B cell (primary cell): ENCODE measurements around the gene SCO2. TPM values are rescaled to one million over a fixed set of nuclear protein-coding genes. Genes with fewer than 3 reads are reported as not detected.

Experiments
- ATAC-seq: fragments of 200-7000 bp; cut with Tn5 transposase; one replicate; pipeline ENCODE4 v1.10.0; 2021; ENCODE audit warnings: low read depth, mild to moderate bottlenecking, moderate number of reproducible peaks, moderate library complexity
- CTCF ChIA-PET: fragments of 350-600 bp; sonication (Branson Sonifier 250); formaldehyde crosslinking; loops from one replicate; lab custom pipeline; 2021; ENCODE audit warnings: antibody characterized with exemption, inconsistent platforms; lab: Charles Lee
- POLR2A ChIA-PET: fragments of 350-600 bp; sonication (Branson Sonifier 250); formaldehyde crosslinking; loops from one replicate; lab custom pipeline; 2021; ENCODE audit warnings: antibody characterized with exemption; lab: Charles Lee
- DNase-seq: peaks from one replicate; pipeline ENCODE4 v3.0.0; 2013
- H2AFZ ChIP-seq: 2 replicates; pipeline ENCODE4 v1.6.1; 2012; ENCODE audit warnings: mild to moderate bottlenecking, low read depth, low read length; ENCODE audit not compliant: insufficient read depth, poor library complexity, severe bottlenecking
- H3K27ac ChIP-seq, 2 donors: 1 replicate in 1 of 2; 2 replicates in 1 of 2; pipeline ENCODE4 v1.5.1; 2012 to 2013; ENCODE audit warnings: low read length in 2 of 2, mild to moderate bottlenecking in 2 of 2, moderate library complexity in 1 of 2
- H3K27me3 ChIP-seq, 4 experiments: fragments of 200-600 bp in 1 of 4; sonication (generic) in 1 of 4; replicated peaks in 1 of 4; 1 replicate in 2 of 4; 2 replicates in 2 of 4; pipeline versions ENCODE4 v1.6.1 to v1.7.0; 2013 to 2016; ENCODE audit warnings: low read length in 3 of 4, mild to moderate bottlenecking in 2 of 4, mixed read lengths in 1 of 4, moderate library complexity in 1 of 4; ENCODE audit not compliant: insufficient read depth in 4 of 4, control insufficient read depth in 3 of 4; ENCODE audit errors: control extremely low read depth in 1 of 4
- H3K36me3 ChIP-seq, 2 experiments: replicated peaks in 1 of 2; 1 replicate in 1 of 2; 2 replicates in 1 of 2; pipeline versions ENCODE4 v1.6.1 to v1.7.1; 2013; ENCODE audit warnings: low read length in 1 of 2; ENCODE audit not compliant: insufficient read depth in 2 of 2, control insufficient read depth in 1 of 2; ENCODE audit errors: control extremely low read depth in 1 of 2, extremely low read depth in 1 of 2
- H3K4me1 ChIP-seq, 2 donors: fragments of 200-600 bp in 1 of 2; sonication (generic) in 1 of 2; 1 replicate in 1 of 2; 2 replicates in 1 of 2; pipeline versions ENCODE4 v1.5.1 to v1.6.1; 2013 to 2017; ENCODE audit warnings: low read length in 2 of 2; ENCODE audit not compliant: control insufficient read depth in 2 of 2, insufficient read depth in 2 of 2
- H3K4me2 ChIP-seq: replicated peaks from 2 replicates; pipeline ENCODE3; 2012; ENCODE audit warnings: mild to moderate bottlenecking, low read depth, low read length; ENCODE audit not compliant: poor library complexity, severe bottlenecking
- H3K4me3 ChIP-seq, 5 experiments: fragments of 200-600 bp in 1 of 5; sonication (generic) in 1 of 5; 1 replicate in 3 of 5; 2 replicates in 2 of 5; pipeline versions ENCODE4 v1.5.1 to v1.7.0; 2011 to 2016; ENCODE audit warnings: low read length in 4 of 5, mild to moderate bottlenecking in 4 of 5, low read depth in 2 of 5, control low read depth in 1 of 5, moderate library complexity in 1 of 5; ENCODE audit not compliant: insufficient read depth in 1 of 5; ENCODE audit errors: control extremely low read depth in 1 of 5, extremely low read depth in 1 of 5
- H3K79me2 ChIP-seq: fragments of 200-600 bp; sonication (generic); one replicate; pipeline ENCODE4 v1.6.0; 2016; ENCODE audit warnings: low read length; ENCODE audit not compliant: control insufficient read depth, insufficient read depth
- H3K9ac ChIP-seq: fragments of 200-600 bp; sonication (generic); 2 replicates; pipeline ENCODE4 v1.6.1; 2017; ENCODE audit warnings: mild to moderate bottlenecking, low read length, moderate library complexity
- H3K9me3 ChIP-seq, 3 donors: one replicate each; pipeline versions ENCODE4 v1.6.1 to v1.7.1; 2013; ENCODE audit warnings: low read length in 2 of 3; ENCODE audit not compliant: control insufficient read depth in 2 of 3, insufficient read depth in 1 of 3; ENCODE audit errors: control extremely low read depth in 1 of 3
- H4K20me1 ChIP-seq: 2 replicates; pipeline ENCODE4 v1.6.0; 2012; ENCODE audit warnings: mild to moderate bottlenecking, low read length; ENCODE audit not compliant: insufficient read depth, control insufficient read depth, poor library complexity, severe bottlenecking
- H3K27ac Mint-ChIP-seq: one replicate; pipeline ENCODE4 v1.8.0; 2021; ENCODE audit warnings: mixed read lengths
- H3K27me3 Mint-ChIP-seq: one replicate; pipeline ENCODE4 v1.8.0; 2021; ENCODE audit warnings: mixed read lengths
- H3K4me1 Mint-ChIP-seq: one replicate; pipeline ENCODE4 v1.8.0; 2021; ENCODE audit warnings: mixed read lengths
- H3K4me3 Mint-ChIP-seq: one replicate; pipeline ENCODE4 v1.8.0; 2021; ENCODE audit warnings: mixed read lengths
- H3K9me3 Mint-ChIP-seq: one replicate; pipeline ENCODE4 v1.8.0; 2022; ENCODE audit warnings: mixed read lengths; ENCODE audit not compliant: insufficient read depth
- EZH2 ChIP-seq: IDR thresholded peaks from 2 replicates; pipeline ENCODE4 v1.6.1; 2012; ENCODE audit warnings: borderline replicate concordance, low read depth, mild to moderate bottlenecking, moderate library complexity, low read length; ENCODE audit not compliant: insufficient read depth, poor library complexity, severe bottlenecking
- WGBS: methylation state at CpG from one replicate; pipeline ENCODE4 v1.1.5; 2013; ENCODE audit warnings: missing lambda C conversion rate; ENCODE audit not compliant: insufficient coverage; 5-methylcytosine and 5-hydroxymethylcytosine counted together
- intact Hi-C: fragments of 100-400 bp; cut with micrococcal nuclease; formaldehyde crosslinking; loops from one replicate; pipeline ENCODE4 v1.10.0; 2022
- polyA plus RNA-seq: library from polyadenylated mRNA; depleted of rRNA; stranded (reverse); fragments of >200 nt; gene quantifications from 2 replicates; pipeline ENCODE4 v1.2.3, GENCODE V29; 2012
- total RNA-seq, 2 donors: library from RNA; stranded (reverse); fragments of 120-200 nt in 1 of 2; gene quantifications; 1 replicate in 1 of 2; 2 replicates in 1 of 2; pipeline versions ENCODE4 v1.2.3 to v1.2.4, GENCODE V29; 2013 to 2022
- TF ChIP-seq, protein P1 (sequence below): fragments of 200-600 bp; IDR thresholded peaks from one replicate; pipeline ENCODE4 v1.8.0; 2022; ENCODE audit warnings: antibody characterized with exemption, mild to moderate bottlenecking

The SCO2 gene
- total and polyA plus RNA-seq, 2 donors (not counting 1 experiment from before 2014, with no cell fraction given), result 1.1 to 14.2 TPM

DNA sequence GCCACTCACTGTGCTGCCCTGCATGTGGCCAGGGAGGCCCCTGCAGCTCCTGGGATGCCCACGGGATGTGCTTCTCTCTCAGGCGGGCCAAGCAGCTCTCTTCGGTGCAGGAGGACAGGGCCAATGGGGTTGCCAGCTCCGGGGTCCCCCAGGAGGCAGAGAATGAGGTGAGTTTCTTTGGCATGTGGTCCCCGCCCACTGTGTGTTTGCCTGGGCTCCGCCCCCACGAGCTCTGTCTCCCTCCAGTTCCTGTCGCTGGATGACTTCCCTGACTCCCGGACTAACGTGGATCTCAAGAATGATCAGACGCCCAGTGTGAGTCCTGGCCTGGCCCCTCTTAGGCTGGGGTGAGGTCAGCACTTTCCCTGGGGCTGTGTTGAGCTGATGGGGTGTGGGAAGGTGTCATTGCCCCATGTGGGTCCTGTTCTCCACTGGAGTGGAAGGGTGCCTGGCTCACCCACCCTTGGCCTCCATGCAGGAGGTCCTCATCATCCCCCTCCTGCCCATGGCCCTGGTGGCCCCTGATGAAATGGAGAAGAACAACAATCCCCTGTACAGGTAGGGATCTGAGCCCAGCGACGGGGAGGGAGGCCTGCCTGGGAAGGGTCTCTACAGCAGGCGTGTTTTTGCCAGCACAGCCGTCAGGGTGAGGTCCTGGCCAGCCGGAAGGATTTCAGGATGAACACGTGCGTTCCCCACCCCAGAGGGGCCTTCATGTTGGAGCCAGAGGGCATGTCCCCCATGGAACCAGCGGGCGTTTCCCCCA, 7.7 kb downstream of the SCO2 start:
- Histone ChIP-seq H3K4me3 (no peak overlapping the region), H4K20me1 (peaks cover 50% of the 10 kb centered on the region), H2AFZ (no peak overlapping the region), H3K27ac (no peak overlapping the region), H3K79me2 (peaks cover 83% of the 10 kb centered on the region), H3K9me3 (no peaks in the 10 kb centered on the region), H3K36me3 (peaks cover 0 to 55% of the 10 kb centered on the region in 2 experiments), H3K9ac (no peak overlapping the region), H3K4me2 (no peak overlapping the region), H3K4me1 (no peaks in the 10 kb centered on the region), H3K27me3 (no peaks in the 10 kb centered on the region)
- WGBS, result 98% methylated on average over 19 of the region's 20 CpGs
- no peak for ATAC-seq
- no peaks in the 10 kb centered on the region for H3K9me3 Mint-ChIP-seq
- POLR2A ChIA-PET, result interaction anchor here (1.9 kb wide), 1 partner anchor 10 kb away, joined by 4 read pairs; the partner anchor contains the start of genes LMF2 and NCAPH2
- DNase-seq, result no peak
- H3K27ac Mint-ChIP-seq, result no peak overlapping the region
- no peak overlapping the region for H3K4me3 Mint-ChIP-seq
- intact Hi-C loops, result no loop called here
- H3K27me3 Mint-ChIP-seq, result no peaks in the 10 kb centered on the region
- no peak for TF ChIP-seq EZH2
- TF ChIP-seq, protein P1, sequence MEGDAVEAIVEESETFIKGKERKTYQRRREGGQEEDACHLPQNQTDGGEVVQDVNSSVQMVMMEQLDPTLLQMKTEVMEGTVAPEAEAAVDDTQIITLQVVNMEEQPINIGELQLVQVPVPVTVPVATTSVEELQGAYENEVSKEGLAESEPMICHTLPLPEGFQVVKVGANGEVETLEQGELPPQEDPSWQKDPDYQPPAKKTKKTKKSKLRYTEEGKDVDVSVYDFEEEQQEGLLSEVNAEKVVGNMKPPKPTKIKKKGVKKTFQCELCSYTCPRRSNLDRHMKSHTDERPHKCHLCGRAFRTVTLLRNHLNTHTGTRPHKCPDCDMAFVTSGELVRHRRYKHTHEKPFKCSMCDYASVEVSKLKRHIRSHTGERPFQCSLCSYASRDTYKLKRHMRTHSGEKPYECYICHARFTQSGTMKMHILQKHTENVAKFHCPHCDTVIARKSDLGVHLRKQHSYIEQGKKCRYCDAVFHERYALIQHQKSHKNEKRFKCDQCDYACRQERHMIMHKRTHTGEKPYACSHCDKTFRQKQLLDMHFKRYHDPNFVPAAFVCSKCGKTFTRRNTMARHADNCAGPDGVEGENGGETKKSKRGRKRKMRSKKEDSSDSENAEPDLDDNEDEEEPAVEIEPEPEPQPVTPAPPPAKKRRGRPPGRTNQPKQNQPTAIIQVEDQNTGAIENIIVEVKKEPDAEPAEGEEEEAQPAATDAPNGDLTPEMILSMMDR, result no peak
- peaks cover 2% of the 10 kb centered on the region for H3K4me1 Mint-ChIP-seq
- CTCF ChIA-PET, result interaction anchor here (1.1 kb wide), 1 partner anchor 20 kb away, joined by 3 read pairs; no protein-coding TSS in a partner anchor

DNA sequence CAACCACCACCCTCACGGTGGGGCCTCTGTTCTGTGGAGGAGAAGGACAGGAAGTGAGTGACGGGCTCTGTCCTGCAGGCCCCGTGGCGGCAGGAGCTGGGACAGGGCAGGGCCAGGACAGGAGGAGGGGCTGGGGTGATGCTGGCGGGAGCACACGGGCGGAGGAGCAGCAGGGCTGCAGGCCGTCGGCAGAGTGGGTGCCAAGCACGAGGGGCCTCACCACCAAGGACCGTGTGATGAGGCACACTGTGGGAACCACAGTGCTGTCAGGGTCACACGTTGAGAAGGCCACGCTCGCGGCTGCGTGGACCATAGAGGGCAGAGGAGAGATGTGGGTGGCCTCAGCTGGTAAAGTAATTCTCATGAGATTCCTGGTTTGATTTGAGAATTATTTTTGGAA, 8.5 kb downstream of the SCO2 start:
- POLR2A ChIA-PET, result no interaction called here
- H3K4me1 Mint-ChIP-seq, result peaks cover 3% of the 10 kb centered on the region
- Histone ChIP-seq H3K4me1 (no peaks in the 10 kb centered on the region), H3K27me3 (no peaks in the 10 kb centered on the region), H3K79me2 (peaks cover 84% of the 10 kb centered on the region), H3K36me3 (peaks cover 0 to 51% of the 10 kb centered on the region in 2 experiments), H3K9me3 (no peaks in the 10 kb centered on the region), H3K9ac (no peak overlapping the region), H3K4me3 (no peak overlapping the region), H3K27ac (no peak overlapping the region), H3K4me2 (no peak overlapping the region), H2AFZ (no peak overlapping the region), H4K20me1 (peaks cover 55% of the 10 kb centered on the region)
- 96% methylated on average over 15 of the region's 16 CpGs for WGBS
- no peak overlapping the region for H3K4me3 Mint-ChIP-seq
- no peak overlapping the region for H3K27ac Mint-ChIP-seq
- intact Hi-C loops, result no loop called here
- ATAC-seq (no peak), DNase-seq (no peak)
- H3K27me3 Mint-ChIP-seq, result no peaks in the 10 kb centered on the region
- TF ChIP-seq, protein P1, result no peak
- TF ChIP-seq EZH2, result no peak
- H3K9me3 Mint-ChIP-seq, result no peaks in the 10 kb centered on the region
- CTCF ChIA-PET, result no interaction called here
